B cell (primary cell): ENCODE results near the gene BRD4.

Experiments
- EZH2 ChIP-seq: IDR thresholded peaks from 2 replicates; pipeline ENCODE4 v1.6.1; 2012; ENCODE audit warnings: borderline replicate concordance, low read depth, mild to moderate bottlenecking, moderate library complexity, low read length; ENCODE audit not compliant: insufficient read depth, poor library complexity, severe bottlenecking
- TF ChIP-seq, protein P1 (sequence below): fragments of 200-600 bp; IDR thresholded peaks from one replicate; pipeline ENCODE4 v1.8.0; 2022; ENCODE audit warnings: antibody characterized with exemption, mild to moderate bottlenecking

DNA sequence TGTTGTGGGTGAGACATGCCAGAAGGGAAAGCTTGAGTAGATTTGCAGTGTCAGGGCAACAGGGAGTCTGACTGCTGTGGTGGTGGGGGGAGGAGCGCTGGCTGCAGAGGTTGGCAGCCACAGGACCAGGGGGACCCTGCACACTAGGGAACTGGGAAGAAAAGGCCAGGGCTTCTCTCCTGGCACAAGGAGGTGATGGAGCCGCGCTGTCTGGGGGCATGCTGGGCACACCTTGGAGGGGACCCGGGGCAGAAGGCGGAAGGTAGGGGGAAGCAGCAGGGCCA lies 86.2 kb downstream of the BRD4 start:
- TF ChIP-seq, protein P1, sequence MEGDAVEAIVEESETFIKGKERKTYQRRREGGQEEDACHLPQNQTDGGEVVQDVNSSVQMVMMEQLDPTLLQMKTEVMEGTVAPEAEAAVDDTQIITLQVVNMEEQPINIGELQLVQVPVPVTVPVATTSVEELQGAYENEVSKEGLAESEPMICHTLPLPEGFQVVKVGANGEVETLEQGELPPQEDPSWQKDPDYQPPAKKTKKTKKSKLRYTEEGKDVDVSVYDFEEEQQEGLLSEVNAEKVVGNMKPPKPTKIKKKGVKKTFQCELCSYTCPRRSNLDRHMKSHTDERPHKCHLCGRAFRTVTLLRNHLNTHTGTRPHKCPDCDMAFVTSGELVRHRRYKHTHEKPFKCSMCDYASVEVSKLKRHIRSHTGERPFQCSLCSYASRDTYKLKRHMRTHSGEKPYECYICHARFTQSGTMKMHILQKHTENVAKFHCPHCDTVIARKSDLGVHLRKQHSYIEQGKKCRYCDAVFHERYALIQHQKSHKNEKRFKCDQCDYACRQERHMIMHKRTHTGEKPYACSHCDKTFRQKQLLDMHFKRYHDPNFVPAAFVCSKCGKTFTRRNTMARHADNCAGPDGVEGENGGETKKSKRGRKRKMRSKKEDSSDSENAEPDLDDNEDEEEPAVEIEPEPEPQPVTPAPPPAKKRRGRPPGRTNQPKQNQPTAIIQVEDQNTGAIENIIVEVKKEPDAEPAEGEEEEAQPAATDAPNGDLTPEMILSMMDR, result no peak
- TF ChIP-seq EZH2, result no peak
